NCI-H2107 treated with DMSO at 0.1 percent for 48 hours (cell line): Measurements from ENCODE around the gene CNOT10.
"Not testable (repeated sequence)": the region's sequence is repeated elsewhere in the genome, so short reads cannot be mapped to it uniquely, and the experiment has no call there.

Experiments used
- DNase-seq: peaks from one replicate; lab custom pipeline; 2025; ENCODE audit not compliant: unreplicated experiment; lab: John Stamatoyannopoulos, UW

CNOT10 gene

DNA sequence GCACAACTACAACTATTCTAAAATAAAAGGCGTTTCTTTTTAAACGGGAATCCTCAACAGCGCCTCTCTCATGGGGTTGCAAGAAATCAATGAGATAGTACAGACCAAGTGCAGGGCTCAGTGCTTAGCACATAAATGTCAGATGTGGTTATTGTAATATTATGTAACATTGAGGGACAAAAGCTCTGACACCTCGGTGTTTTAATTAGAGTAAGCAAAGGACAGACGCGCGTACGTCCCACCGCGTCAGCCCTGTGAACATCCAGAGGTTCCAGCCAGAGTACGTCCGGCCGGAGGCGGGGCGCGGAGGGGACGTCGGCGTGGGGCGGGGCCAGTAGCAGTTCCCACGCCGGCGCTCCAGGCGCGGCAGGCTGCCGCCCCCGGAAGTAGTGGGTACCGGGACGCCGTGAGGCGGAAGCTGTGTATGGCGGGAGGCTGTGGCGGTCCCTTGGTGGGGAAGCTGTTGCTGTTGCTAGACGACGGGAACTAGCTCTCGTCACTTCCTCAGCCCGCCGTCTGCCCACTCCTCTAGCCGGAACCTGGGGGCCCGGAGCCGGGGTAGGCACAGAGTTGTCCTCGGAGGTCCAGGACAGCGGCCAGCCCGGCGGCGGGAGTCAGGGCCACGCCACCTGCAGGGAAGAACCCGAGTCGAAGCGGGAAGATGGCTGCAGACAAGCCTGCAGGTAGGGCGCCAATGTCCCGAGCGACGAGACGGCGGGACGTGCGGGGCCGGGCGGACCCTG is at the start of gene CNOT10:
TSS of gene CNOT10 (plus strand) at position 389 of the 743 bp plus-strand sequence. CDS start at position 662, 273 bp downstream.
- DNase-seq, result peak; percentile 74

- no peak for DNase-seq
Measured at GRCh38 chr3:32640939-32641338, 44.0 kb upstream of the CNOT10 start.

DNA sequence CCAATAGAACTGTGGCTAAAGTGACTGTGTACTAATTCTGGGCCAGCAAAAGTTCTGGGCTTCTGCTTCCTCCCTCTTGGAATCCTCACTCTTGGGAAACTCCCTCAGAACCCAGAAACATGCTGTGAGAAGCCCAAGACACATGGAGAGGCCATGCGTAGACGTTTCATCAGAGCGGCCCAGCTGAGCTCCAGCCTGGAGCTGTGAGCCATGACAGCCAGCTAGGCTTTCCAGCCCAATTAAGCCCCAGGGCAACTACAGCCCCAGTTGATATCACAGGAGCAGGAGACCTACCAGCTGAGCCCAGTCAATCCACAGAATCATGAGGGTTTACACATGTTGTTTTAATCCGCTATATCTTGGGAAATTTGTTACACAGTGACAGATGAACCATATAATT is 43.6 kb upstream of the CNOT10 start:
- no peak for DNase-seq

GRCh38 chr3:32643354-32643753 is 41.6 kb upstream of the CNOT10 start:
- no peak for DNase-seq

GRCh38 chr3:32643816-32644215 is 41.2 kb upstream of the CNOT10 start:
- DNase-seq, result no peak

DNA sequence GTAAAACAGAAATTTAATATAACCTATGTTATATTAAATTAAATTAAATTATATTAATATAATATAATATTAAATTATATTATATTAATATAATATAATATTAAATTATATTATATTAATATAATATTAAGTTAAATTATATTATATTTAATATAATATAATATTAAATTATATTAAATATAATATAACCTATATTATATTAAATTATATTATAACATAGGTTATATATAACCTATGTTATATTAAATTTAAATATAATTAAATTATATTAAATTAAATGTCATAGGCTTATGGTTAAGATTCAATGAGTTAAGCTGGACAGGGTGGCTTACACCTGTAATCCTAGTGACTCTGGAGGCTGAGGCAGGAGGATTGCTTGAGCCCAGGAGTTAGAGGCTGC is 40.6 kb upstream of the CNOT10 start:
- DNase-seq, result no peak

DNA sequence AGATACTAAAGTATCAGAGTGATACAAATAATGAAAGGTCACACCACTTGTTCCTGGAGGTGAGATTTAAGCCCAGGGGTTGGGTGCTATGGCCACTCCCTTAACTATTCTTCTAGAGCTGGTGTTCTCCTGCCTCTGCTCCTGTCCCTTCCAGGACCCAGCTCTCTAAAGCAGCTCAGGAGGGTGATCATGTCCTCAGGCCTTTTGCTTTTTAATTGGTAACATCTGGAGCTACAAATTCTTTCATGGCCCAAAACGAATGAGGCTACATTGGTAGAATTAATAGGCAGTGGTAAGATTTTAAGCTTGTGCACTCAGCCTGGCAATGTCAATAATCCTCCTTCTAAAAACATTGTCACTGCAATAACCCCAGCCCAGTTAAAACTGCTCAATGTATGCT is 38.2 kb upstream of the CNOT10 start:
- no peak for DNase-seq

DNA sequence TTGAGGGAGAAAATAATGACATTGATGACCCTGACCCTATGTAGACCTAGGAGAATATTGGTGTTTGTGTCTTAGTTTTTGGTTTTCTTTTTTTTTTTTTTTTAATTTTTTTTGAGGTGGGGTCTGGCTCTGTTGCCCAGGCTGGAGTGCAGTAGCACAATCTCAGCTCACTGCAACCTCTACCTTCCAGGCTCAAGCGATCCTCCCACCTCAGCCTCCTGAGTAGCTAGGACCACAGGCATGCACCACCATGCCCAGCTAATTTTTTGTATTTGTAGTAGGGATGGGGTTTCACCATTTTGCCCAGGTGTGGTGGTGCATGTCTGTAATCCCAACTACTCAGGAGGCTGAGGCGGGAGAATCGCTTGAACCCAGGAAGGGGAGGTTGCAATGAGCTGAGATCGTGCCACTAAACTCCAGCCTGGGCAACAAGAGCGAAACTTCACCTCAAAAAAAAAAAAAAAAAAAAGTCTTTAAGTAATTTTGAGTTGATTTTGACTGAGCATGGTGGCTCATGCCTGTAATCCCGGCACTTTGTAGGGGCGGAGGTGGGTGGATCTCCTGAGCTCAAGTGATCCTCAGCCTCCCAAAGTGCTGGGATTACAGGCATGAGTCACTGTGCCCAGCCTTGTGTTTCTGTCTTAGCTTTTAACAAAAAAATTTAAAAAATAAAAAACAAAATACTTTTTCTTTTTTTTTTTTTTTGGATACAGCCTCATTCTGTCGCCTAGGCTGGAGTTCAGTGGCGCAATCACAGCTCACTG is 32.5 kb upstream of the CNOT10 start:
- DNase-seq, result not testable (repeated sequence)

DNA sequence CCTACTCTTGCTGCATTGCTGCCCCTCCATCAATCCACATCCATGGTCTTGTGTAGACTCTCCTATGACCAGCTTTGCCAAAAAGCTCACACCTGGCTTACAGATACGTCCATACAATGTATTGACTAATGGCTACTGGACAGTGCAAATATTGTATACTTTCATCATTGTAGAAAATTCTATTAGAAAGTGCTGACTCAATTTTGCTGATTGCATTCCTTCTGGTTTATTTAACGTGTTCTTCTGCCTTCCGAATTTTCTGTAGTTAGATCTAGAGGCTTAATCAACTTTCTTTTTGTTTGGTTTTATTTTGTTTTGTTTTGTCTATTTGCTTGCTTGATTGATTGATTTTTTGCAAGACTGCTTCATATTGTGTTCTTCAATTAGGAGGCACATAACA is 29.8 kb upstream of the CNOT10 start:
- DNase-seq, result no peak

DNA sequence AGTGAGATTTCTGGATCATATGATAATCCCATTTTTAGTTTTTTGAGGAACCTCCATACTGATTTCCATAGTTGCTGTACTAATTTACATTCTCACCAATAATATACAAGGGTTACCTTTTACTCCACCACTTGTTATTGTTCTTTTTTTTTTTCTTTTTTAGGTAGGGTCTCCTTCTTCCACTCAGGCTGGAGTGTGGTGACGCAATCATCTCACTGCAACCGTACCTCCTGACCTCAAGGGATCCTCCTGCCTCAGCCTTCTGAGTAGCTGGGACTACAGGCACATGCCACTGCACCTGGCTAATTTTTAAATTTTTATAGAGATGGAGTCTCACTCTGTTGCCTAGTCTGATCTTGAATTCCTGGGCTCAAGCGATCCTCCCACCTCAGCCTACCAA is 24.4 kb upstream of the CNOT10 start:
- no peak for DNase-seq

DNA sequence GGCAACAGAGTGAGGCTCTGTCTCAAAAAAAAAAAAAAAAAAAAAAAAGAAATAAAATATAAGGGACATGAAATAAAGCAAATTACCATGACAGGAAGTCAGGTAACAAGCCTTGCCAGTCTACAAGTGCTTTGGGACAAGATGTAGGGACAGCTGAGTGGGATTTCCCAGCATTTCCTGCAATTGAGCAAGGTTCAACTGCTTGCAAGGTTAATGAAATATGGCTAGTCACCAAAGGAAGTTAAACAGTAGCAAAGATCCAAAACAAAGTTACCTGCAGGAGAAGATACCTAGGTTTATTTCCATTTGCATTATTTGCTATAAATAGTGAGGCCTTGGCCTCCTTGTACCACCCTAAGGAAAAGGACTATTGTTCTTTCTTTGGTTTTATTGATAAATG is 22.3 kb upstream of the CNOT10 start:
- no peak for DNase-seq

DNA sequence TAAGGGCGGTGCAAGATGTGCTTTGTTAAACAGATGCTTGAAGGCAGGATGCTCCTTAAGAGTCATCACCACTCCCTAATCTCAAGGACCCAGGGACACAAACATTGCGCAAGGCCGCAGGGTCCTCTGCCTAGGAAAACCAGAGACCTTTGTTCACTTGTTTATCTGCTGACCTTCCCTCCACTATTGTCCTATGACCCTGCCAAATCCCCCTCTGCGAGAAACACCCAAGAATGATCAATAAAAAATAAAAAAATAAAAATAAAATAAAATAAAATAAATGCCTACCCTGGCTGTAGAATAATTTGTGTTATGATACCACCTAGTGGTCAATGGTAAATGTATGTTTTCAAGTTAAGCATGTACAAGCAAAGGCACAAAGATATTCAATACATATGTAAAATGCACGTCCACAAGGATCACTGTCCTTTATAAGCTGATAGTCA is 20.3 kb upstream of the CNOT10 start:
- DNase-seq, result peak; percentile 2

DNA sequence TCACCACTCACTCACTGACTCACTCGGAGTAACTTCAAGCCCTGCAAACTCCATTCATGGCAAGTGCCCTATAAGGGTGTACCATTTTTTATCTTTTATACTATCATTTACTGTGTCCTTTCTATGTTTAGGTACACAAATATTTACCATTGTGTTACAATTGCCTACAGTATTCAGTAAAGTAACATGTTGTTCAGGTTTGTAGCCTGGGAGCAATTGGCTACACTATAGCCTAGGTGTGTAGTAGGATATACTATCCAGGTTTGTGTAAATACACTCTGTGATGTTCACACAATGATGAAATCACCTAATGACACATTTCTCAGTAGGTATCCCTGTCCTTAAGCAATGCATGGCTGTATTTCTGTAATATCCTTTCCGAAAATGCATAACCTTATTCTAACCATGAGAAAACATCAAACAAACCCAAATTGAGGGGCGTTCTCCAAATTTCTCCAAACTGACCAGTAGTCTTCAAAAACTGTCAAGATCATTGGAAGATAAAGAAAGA is 17.9 kb upstream of the CNOT10 start:
- DNase-seq, result no peak

DNA sequence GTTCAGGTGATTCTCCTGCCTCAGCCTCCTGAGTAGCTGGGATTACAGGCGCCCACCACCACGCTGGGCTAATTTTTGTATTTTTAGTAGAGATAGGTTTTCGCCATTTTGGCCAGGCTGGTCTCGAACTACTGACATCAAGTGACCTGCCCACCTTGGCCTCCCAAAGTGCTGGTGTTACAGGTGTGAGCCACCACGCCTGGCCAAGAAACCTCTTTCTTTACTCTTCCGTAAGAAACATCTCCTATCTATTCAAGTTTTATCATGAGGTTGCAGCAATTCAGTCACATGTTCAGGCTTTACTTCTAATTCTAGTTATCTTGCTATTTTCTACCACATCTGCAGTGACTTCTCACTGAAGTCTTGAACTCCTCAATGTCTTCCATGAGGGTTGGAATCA is 15.8 kb upstream of the CNOT10 start:
- not testable (repeated sequence) for DNase-seq

- DNase-seq, result not testable (repeated sequence)
Measured at GRCh38 chr3:32673730-32674129, 11.3 kb upstream of the CNOT10 start.

DNA sequence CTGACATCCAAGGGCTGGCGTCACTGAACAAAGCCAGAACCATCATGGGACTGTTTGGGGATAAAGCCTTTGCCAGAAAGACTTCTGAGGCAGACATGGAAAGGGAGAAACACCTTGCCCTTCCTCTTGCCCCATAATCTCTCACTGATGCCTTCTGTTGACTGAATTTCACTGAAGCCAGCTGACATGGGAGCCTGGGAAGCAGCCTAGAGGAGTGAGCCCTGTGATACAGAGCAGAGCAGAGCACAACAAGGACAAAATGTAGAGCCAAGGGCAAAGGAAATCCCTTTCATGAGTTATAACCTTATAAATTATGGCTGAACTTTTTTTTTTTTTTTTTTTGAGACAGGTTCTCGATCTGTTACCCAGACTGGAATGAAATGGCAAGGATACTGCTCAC is 9.8 kb upstream of the CNOT10 start:
- DNase-seq, result no peak

DNA sequence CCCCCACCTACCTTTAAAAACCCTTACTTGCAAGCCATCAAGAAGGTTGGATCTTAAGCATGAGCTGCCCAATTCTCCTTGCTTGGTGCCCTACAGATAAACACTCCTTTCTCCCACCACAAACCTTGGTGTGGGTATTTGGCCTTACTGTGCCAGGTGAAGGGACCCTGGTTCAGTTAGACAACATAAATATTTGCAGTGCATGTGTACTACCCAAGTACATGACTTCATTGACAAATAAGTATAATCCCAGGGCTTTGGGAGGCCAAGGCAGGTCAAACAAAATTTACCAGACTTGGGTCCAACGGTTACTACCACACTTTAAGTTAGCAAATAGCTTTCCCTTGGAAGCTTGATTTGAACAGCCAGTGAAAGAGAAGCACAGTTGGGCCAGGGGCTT is 9.3 kb upstream of the CNOT10 start:
- no peak for DNase-seq

DNA sequence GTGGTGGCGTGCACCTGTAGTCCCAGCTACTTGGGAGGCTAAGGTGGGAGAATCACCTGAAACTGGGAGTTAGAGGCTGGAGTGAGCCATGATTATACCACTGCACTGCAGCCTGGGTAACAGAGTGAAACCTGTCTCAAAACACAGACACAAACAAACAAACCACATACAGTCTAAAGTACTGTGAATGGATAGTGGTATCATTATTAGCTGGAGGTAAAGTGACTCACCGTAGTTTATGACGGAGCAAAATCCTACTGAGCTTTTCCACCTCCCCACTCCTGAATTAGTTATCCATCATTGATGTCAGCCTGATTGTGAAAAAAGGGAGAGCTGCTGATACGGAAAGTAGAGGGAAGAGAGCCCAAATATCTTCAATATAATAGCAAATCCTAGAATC is 3.2 kb upstream of the CNOT10 start:
- no peak for DNase-seq

GRCh38 chr3:32684029-32684799 is 774 bp upstream of the CNOT10 start:
- DNase-seq, result no peak

GRCh38 chr3:32685543-32686185 is 676 bp downstream of the CNOT10 start:
- DNase-seq, result no peak

DNA sequence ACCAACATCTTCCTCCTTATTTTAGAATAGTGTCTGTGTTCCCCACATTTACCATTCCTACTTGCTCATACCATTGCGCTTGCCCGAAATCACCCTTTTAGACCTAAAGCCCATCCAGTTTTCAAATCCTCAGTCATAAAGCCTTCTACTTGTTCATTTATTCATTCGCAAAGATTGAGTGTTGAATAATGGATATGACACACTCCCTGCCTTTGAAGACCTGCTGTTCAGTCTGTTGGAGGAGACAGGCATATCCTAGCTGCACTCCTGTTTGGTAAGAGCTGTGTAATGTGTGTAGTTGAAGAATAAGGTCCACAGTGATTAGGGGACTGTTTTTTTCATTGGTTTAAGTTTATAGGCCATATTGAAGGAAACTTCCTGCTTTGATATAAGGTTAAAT is 1.7 kb downstream of the CNOT10 start:
- DNase-seq, result no peak
